Body of pancreas (tissue), 4 donors: ENCODE measurements around the gene DACH2. TPM values are rescaled to one million over a fixed set of nuclear protein-coding genes. Genes with fewer than 3 reads are reported as not detected.

Experiments
- ATAC-seq: fragments of 150-250 bp; one replicate; pipeline ENCODE4 v1.9.1; 2016
- DNase-seq, 4 donors: peaks; one replicate each; pipeline ENCODE4 v3.0.0-alpha.2; 2019
- H3K27ac ChIP-seq, 4 donors: fragments of 200-600 bp; sonication (generic); 1 replicate in 3 of 4; 2 replicates in 1 of 4; pipeline versions ENCODE4 v1.5.1 to v1.6.1; 2016 to 2019; ENCODE audit warnings: mild to moderate bottlenecking in 1 of 4, mixed read lengths in 1 of 4, moderate library complexity in 1 of 4
- H3K27me3 ChIP-seq, 2 donors: fragments of 200-600 bp; sonication (generic); one replicate each; pipeline ENCODE4 v1.6.0; 2016; ENCODE audit warnings: mild to moderate bottlenecking in 1 of 2
- H3K36me3 ChIP-seq, 2 donors: fragments of 200-600 bp; sonication (generic); replicated peaks in 1 of 2; 2 replicates each; pipeline ENCODE4 v1.5.1; 2016; ENCODE audit warnings: low read depth in 2 of 2; ENCODE audit not compliant: insufficient read depth in 1 of 2
- H3K4me1 ChIP-seq: fragments of 200-600 bp; sonication (generic); one replicate; pipeline ENCODE4 v1.6.0; 2016
- H3K4me3 ChIP-seq, 2 donors: fragments of 200-600 bp; sonication (generic); 1 replicate in 1 of 2; 2 replicates in 1 of 2; pipeline ENCODE4 v1.5.1; 2016 to 2019
- H3K9me3 ChIP-seq, 3 donors: fragments of 200-600 bp; sonication (generic); 1 replicate in 2 of 3; 2 replicates in 1 of 3; pipeline ENCODE4 v1.5.1; 2016
- POLR2A ChIP-seq, 3 donors: fragments of 450-650 bp; IDR thresholded peaks; one replicate each; pipeline ENCODE4 v1.6.1; 2016; ENCODE audit warnings: antibody characterized with exemption in 3 of 3, mild to moderate bottlenecking in 2 of 3
- WGBS, 2 donors: methylation state at CpG; one replicate each; pipeline ENCODE4 v1.1.5; 2017; 5-methylcytosine and 5-hydroxymethylcytosine counted together
- intact Hi-C: fragments of 100-400 bp; cut with DNase I; formaldehyde crosslinking; loops from one replicate; pipeline ENCODE4 v1.15.1; 2023
- total RNA-seq, 2 donors: library from RNA; depleted of rRNA; stranded (reverse); fragments of >200 nt; gene quantifications; one replicate each; pipeline ENCODE4 v1.1.0, GENCODE V29; 2016
- TF ChIP-seq, protein P1 (sequence below), 7 experiments: fragments of 450-650 bp in 4 of 7; fragments of 200-600 bp in 3 of 7; sonication (generic) in 3 of 7; IDR thresholded peaks; one replicate each; pipeline ENCODE4 v1.5.1; 2016 to 2019; ENCODE audit warnings: antibody characterized with exemption in 7 of 7

DACH2 gene
- total RNA-seq, 2 donors from 2014 or later: 0.26 TPM; not detected in 1

- TF ChIP-seq, protein P1, sequence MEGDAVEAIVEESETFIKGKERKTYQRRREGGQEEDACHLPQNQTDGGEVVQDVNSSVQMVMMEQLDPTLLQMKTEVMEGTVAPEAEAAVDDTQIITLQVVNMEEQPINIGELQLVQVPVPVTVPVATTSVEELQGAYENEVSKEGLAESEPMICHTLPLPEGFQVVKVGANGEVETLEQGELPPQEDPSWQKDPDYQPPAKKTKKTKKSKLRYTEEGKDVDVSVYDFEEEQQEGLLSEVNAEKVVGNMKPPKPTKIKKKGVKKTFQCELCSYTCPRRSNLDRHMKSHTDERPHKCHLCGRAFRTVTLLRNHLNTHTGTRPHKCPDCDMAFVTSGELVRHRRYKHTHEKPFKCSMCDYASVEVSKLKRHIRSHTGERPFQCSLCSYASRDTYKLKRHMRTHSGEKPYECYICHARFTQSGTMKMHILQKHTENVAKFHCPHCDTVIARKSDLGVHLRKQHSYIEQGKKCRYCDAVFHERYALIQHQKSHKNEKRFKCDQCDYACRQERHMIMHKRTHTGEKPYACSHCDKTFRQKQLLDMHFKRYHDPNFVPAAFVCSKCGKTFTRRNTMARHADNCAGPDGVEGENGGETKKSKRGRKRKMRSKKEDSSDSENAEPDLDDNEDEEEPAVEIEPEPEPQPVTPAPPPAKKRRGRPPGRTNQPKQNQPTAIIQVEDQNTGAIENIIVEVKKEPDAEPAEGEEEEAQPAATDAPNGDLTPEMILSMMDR (IDR thresholded peaks at IDR 0.05): no peak
- TF ChIP-seq POLR2A (IDR thresholded peaks at IDR 0.05): no peak
- H3K9me3 ChIP-seq: no peaks in the 10 kb centered on the region
- 42 to 49% methylated on average over 4 of the region's 4 CpGs for WGBS, 2 donors
- intact Hi-C loops: no loop called here
- no peaks in the 10 kb centered on the region for H3K36me3 ChIP-seq
- H3K27me3 ChIP-seq: no peaks in the 10 kb centered on the region
- no peaks in the 10 kb centered on the region for H3K4me1 ChIP-seq
- no peak overlapping the region for H3K4me3 ChIP-seq
- DNase-seq (no peak), ATAC-seq (no peak)
- no peak overlapping the region for H3K27ac ChIP-seq
These were observed 259.1 kb downstream of the DACH2 start for GRCh38 chrX:86407371-86407770.

GRCh38 chrX:86421771-86422170 lies 273.5 kb downstream of the DACH2 start:
- no peak for TF ChIP-seq POLR2A (IDR thresholded peaks at IDR 0.05)
- TF ChIP-seq, protein P1 (IDR thresholded peaks at IDR 0.05): no peak
- H3K27ac ChIP-seq: no peak overlapping the region
- intact Hi-C loops: no loop called here
- DNase-seq: no peak
- no peaks in the 10 kb centered on the region for H3K36me3 ChIP-seq
- ATAC-seq: no peak
- H3K4me3 ChIP-seq: no peak overlapping the region
- no peaks in the 10 kb centered on the region for H3K4me1 ChIP-seq
- no peaks in the 10 kb centered on the region for H3K9me3 ChIP-seq
- 80 to 95% methylated on average over 1 of the region's 1 CpG for WGBS, 2 donors
- H3K27me3 ChIP-seq: no peaks in the 10 kb centered on the region

DNA sequence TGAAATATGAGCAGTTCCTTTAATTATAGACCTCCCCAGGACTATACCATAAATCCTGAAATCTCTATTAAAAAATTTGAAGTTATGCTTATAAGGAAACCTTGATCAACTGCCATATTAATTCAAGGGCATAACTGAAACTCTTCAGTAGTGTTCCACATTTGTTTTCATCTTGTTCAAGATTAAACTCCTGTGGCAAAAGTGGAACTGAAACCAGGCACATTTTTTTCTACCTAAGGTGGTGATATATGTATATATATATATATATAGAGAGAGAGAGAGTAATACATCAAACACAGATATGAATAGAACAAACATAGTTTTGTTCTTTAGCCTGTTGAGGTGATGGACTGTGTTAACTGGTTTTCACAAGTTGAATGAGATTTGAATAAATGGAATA lies 287.9 kb downstream of the DACH2 start:
- H3K27ac ChIP-seq: no peak overlapping the region
- ATAC-seq (no peak), DNase-seq (no peak)
- no peaks in the 10 kb centered on the region for H3K36me3 ChIP-seq
- no peaks in the 10 kb centered on the region for H3K4me1 ChIP-seq
- no peaks in the 10 kb centered on the region for H3K27me3 ChIP-seq
- intact Hi-C loops: no loop called here
- no peak for TF ChIP-seq POLR2A (IDR thresholded peaks at IDR 0.05)
- TF ChIP-seq, protein P1 (IDR thresholded peaks at IDR 0.05): no peak
- H3K4me3 ChIP-seq: no peak overlapping the region
- H3K9me3 ChIP-seq: no peaks in the 10 kb centered on the region

DNA sequence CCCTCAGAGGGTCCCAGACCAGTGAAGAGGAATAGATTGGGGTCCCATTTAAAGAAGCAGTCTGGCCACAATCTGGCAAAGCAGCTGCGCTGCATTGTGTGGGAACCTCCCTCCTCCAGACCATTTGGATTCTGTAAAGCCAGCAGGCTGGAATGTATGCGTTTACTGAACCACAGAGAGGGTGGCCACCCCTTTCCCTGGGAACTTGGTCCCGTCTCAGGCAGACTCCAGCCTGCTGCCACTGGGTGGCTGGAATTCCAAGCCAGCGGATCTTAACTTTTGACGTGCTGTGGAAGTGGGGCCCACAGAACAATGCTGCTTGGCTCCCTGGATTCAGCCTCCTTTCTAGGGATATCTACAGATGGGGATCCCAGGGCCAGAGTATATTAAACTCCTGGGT lies 307.2 kb downstream of the DACH2 start:
- ATAC-seq (no peak), DNase-seq (no peak)
- 24 to 73% methylated on average over 3 to 4 of the region's 5 CpGs for WGBS, 2 donors
- H3K27ac ChIP-seq: no peak overlapping the region
- H3K4me1 ChIP-seq: no peaks in the 10 kb centered on the region
- H3K9me3 ChIP-seq: no peaks in the 10 kb centered on the region
- no peaks in the 10 kb centered on the region for H3K36me3 ChIP-seq
- no peak overlapping the region for H3K4me3 ChIP-seq
- intact Hi-C loops: no loop called here
- no peaks in the 10 kb centered on the region for H3K27me3 ChIP-seq
- TF ChIP-seq, protein P1 (IDR thresholded peaks at IDR 0.05): no peak
- no peak for TF ChIP-seq POLR2A (IDR thresholded peaks at IDR 0.05)

DNA sequence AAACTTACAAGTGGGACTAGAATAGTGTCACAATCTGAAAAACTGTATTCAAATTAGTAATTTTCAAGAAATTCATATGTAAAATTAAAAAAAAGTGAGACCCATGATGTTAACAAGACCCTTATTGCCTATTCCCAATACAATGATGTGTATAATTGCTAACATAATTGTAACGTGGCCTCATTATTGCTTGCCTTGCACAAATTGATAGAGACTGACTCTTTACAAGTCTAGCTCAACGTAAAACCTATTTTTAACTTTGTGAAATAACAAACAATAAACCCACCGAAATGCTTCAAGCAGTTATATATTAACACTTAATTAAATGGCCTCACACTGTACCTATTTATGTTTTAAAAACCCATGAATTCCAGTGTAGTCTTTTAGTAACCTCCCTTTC lies 312.5 kb downstream of the DACH2 start:
- WGBS, 2 donors: 27 to 29% methylated on average over 3 of the region's 3 CpGs
- DNase-seq: no peak
- intact Hi-C loops: no loop called here
- H3K36me3 ChIP-seq: no peaks in the 10 kb centered on the region
- H3K27ac ChIP-seq: no peak overlapping the region
- no peaks in the 10 kb centered on the region for H3K9me3 ChIP-seq
- no peaks in the 10 kb centered on the region for H3K4me1 ChIP-seq
- H3K4me3 ChIP-seq: no peak overlapping the region
- ATAC-seq: no peak
- no peaks in the 10 kb centered on the region for H3K27me3 ChIP-seq
- TF ChIP-seq, protein P1 (IDR thresholded peaks at IDR 0.05): no peak
- no peak for TF ChIP-seq POLR2A (IDR thresholded peaks at IDR 0.05)
